GM21786 (cell line): ENCODE results near the gene PCID2.

Experiments used
- ATAC-seq: cut with Tn5 transposase; IDR thresholded peaks from one replicate; pipeline ENCODE4 v1.9.1; 2021; ENCODE audit not compliant: unreplicated experiment

The PCID2 gene

DNA sequence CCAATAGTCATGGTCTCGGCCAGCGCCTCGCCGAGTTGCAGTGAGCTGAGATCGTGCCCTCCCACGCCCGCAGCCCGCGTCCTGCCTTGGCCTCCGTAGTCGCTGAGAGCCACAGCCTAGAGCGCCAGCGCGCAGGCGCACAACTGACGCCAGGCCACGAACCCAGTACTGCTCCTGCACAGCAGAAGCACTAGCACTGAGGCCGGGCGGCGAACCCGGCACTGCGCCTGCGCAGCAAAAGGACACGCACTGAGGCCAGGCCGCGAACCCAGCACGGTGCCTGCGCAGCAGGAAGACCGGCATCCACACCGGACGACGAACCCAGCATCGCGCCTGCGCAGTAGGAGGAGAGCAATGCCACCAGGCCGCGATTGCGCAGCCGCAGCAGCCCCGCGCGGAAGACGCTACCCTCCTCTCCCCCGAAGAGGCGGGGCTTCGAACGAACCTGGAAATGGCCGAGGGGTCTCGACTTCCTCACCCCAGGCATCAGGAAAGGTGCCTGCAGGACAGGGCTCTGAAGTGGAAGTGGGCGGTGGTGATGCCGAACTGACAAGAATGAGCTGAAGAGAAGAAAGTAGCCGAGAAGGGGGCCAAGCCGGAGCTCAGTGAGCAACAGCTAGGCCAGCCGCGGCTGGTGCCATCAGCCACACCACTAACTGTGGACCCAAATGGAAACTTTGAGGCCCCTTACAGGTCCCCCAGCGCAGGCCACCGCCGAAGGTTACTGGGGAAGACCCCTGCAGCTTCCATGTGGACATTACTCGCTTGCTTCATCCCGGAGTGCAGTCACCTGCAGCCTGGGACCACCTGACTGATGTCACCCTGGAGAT is 78.3 kb downstream of the PCID2 start:
- ATAC-seq: no peak

DNA sequence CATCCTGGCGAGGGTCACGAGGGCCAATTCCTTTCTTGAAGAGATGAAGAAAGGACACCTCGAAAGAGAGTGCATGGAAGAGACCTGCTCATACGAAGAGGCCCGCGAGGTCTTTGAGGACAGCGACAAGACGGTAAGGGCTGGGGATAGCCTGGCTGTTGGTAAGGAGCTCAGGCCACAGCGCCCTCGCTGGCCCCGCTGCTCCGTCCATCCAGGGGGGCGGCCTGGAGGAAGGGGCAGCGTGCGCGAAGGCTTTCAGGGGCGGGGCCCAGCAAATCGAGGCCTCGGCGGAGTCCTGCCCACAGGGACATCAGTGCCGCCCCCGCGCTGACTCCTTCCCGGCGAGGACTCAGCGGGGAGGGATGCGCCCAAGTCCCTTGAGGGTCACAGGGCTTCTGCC is 79.0 kb downstream of the PCID2 start:
- no peak for ATAC-seq
